ENCODE measurements around the gene COL17A1.

Gene COL17A1

GRCh38 chr10:104053201-104053600, 32.5 kb downstream of the COL17A1 start:
- DNase-seq (ENCODE audit: low read depth, low spot score) = no peak

- no peak for DNase-seq (ENCODE audit: low read depth, low spot score)
Measured at GRCh38 chr10:104052431-104052830, 33.2 kb downstream of the COL17A1 start.

DNA sequence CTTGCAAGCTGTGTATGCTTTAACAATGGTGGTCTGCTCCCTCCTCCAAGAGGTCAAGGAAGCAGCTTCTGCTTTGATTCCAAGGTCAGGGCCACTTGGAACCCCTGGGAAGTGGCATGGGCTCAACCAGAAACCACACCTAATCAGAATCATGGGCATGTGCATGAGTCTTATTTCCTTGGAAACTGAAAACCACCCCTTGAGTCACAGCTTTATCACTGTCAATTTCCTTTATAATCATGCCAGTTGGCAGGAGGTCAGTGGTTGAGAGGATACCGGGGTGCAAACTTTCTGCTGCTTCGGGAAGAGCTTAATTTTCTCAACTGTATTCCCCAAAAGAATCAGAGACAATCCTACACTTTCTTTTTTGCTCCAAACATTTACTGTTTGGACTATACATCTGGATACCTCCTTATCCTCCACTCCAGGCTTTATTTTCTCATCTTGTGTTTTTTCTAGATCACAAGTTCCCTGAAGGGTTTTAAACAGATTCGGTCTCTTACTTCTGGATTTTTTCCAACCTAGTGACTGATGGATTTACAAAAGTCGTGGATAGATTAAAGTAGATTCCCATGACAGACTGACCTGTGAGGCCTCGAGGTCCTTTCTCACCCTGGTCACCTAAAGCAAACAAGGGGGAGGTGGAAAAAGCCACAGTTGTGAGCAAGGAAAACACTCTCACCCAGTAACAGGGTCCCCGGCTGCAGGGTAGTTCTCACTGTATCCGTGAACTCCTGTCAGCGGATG, 36.0 kb downstream of the COL17A1 start:
- DNase-seq (ENCODE audit: low read depth, low spot score) = no peak

GRCh38 chr10:104046651-104047050, 39.0 kb downstream of the COL17A1 start:
- DNase-seq (ENCODE audit: low read depth, low spot score) = no peak

DNA sequence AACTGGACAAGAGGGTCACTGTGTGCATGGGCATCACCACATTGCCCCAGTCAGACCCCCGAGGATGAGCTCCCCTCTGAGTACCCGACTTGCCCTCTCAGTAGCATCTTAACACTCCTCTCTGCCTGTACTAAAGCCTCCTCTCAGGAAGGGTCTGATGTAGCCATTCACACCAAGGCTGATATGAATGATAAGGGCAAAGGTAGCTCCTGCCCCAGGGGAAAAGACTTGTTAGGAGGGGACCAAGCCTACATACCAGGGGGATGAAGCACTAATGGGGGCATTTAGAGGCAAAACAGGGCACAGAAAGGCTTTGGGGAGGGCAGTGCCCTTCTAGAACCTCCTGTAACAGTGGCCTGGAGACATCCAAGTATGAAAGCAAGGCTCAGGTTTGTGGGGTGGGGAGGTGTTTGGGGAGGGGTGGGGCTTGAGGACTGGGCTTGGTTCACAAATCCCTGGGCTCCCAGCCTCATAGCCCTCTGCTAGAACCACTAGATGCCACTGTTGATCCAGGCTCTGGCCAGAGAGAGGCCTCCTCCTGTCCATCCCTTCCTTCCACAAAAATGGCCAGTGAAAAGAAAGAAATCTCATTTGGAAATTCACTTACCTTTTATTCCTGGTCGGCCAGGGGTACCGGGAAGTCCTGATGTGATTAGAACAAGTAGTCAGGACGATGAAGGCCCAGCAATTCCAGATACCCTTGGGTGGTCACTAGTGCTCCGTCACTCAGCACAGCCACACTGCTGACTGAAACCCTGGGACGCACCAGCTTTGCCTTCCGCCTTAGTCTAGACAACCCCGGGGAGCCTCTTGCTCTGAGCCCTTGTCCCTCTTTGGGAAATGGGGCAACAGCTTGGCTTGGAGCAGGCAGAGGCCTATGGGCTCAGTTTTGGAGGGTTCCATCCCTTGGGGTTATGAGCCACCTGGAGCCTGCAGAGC, 40.3 kb downstream of the COL17A1 start:
- peak; percentile 50 for DNase-seq (ENCODE audit: low read depth, low spot score)

DNA sequence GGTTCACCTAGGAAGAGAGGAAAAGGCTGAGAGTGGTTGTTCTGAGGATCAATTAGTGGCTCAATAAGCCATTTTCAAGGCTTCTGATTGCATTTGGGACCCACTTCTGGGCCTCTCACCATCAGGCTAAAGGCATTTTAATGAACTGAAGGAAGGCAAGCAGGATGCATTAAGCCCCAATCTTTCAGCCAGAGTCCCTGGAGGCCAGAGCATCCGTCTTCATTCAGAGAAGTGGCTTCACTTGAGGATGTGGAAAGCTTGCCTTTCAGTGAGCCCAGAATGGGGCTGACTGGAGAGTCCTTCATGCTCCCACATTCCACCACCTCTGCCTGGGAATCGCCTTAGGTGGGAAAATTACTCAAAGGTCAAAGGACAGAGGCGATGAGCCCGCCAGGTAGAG, 41.8 kb downstream of the COL17A1 start:
- no peak for DNase-seq (ENCODE audit: low read depth, low spot score)

- DNase-seq (ENCODE audit: low read depth, low spot score) = no peak
Measured at GRCh38 chr10:104043185-104043830, 42.4 kb downstream of the COL17A1 start.

DNA sequence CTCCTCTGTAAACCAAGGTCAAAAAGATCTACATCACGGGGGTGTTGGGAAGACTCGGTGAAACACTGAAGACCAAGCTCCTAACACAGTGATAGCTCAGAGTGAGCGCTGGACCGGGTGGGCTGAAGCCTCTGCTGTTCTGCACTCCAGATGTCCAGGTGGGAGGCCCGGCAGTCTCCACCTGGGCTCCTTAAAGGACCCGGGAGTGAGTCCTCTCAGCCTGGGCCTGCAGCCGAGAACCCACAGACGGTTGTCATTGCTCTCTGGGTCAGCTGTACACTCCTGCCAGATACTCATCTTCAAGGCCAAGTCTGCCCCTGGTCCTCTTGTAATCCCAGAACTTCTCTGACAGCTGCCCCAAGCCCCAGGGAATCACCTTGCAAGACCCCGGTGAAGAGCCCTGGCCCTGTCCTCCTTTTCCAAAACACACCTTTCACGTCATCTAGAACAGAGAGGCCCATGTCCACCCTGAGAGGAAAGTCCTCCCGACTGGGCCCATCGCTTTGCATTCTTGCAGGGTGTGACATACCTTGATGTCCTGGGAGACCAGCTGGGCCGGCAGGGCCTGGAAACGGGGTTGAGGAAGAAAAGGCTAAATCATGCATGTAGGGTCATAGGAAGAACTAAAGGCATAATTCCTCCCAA, 43.7 kb downstream of the COL17A1 start:
- DNase-seq (ENCODE audit: low read depth, low spot score) = no peak

DNA sequence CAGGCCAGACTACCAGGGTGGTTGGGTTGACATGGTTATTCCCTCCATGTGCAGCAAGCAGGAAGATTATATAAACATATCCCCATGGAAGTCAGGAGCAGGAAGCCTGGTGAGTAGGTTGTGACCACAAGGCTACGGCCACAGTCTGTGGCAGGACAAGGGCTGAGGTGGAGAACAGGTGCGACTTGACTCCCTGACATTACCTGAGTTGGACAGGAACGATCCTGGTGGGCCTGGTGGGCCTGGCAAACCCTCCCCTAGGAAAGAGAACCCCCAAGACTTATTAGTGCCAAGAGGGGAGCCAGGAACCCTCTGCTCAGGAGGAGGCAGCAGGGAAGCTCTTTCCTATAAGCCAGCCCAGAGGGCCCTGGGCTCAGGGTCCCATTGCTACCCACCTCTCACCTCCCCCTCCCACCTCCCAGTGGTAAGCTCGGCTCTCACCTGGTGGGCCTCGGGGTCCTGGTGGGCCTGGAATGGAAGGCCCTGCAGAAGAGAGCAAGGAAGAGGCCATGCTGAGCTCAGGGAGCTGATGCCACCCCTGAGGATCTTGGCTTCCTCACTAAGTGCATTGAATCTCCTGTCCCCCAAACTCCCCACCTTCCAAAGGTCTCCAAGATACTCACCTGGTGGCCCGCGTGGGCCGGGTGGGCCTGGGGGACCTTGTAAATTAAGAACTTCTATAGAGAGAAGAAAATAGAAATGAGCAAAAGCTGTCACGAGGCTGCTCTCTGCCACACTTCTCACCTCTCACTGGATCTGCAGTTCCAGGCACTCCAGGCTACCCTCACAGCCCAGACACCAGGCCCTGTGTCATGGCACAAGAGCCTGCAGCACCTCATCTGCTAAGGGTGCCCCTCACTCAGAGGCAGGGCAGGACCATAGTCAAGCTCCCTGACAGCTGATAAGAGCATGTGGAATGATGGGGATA, 44.6 kb downstream of the COL17A1 start:
- DNase-seq (ENCODE audit: low read depth, low spot score) = no peak

DNA sequence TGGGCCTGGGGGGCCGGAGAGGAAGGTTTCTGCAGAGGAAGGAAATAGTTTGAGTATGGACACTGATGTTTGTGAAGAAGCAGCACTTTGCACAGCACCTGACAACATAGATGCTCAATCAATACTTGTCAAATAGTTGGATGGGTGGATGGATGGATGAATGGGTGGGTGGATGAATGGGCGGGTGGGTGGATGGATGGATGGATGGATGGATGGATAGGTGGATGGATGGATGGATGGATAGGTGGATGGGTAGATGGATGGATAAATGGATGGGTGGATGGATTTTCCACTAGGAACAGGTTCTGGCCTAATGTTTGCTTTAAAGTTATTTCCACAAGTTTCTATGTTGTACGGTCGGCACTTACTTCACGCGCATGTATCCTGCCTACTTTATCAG, 45.3 kb downstream of the COL17A1 start:
- DNase-seq (ENCODE audit: low read depth, low spot score) = no peak

GRCh38 chr10:104038958-104039752, 46.5 kb downstream of the COL17A1 start:
- no peak for DNase-seq (ENCODE audit: low read depth, low spot score)

GRCh38 chr10:104038537-104038936, 47.1 kb downstream of the COL17A1 start:
- DNase-seq (ENCODE audit: low read depth, low spot score) = no peak

- DNase-seq (ENCODE audit: low read depth, low spot score) = no peak
Measured at GRCh38 chr10:104037261-104037951, 48.3 kb downstream of the COL17A1 start.

DNA sequence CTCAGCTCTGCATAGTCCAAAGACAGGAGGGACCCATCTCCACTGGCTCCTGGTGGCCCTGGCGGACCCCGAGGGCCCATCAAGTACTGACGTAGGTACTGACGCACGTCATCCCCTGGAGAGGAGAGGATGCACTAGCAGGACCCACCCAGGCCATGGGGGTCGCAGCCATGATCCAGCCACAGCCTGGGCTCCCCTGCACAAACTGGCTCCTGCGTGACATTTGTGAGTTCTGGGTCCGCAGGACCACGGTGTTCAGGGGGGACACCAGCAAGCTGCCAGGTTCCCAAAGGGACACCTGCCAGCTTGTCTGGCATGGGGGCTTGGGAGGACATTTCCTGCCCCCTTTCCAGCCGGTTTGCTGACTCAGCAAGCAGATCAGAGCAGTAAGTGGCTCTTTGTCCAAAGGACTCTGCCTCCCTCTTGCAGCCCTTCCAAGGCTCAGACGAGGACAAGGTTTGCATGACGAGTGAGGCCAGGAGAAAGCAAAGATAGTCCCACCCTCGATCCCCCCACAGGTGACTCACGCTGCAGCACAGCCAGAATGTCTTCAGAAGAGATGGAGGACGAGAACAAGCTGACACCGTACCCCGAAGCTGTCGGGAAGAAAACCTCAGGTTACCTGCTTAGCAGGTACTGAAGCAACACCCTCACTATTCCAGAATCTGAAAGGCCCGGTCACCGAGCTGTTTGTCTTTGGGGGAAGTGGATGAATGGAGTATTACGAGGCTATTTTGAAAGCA, 49.0 kb downstream of the COL17A1 start:
- DNase-seq (ENCODE audit: low read depth, low spot score) = no peak

- no peak for DNase-seq (ENCODE audit: low read depth, low spot score)
Measured at GRCh38 chr10:104036069-104036384, 49.7 kb downstream of the COL17A1 start.

GRCh38 chr10:104035194-104036068, 50.2 kb downstream of the COL17A1 start:
- DNase-seq (ENCODE audit: low read depth, low spot score) = no peak

- DNase-seq (ENCODE audit: low read depth, low spot score) = no peak
Measured at GRCh38 chr10:104034401-104035193, 51.1 kb downstream of the COL17A1 start.

Measured in smooth muscle cell of the brain vasculature (primary cell).